Adrenal gland (tissue), 5 donors: ENCODE data around the gene PRKD1.

Experiments used
- CTCF ChIP-seq, 6 experiments: fragments of 450-650 bp in 4 of 6; fragments of 200-600 bp in 2 of 6; sonication (generic) in 1 of 6; IDR thresholded peaks; 1 replicate in 5 of 6; 2 replicates in 1 of 6; pipeline versions ENCODE4 v1.5.1 to v1.8.0; 2016 to 2021; ENCODE audit warnings: antibody characterized with exemption in 6 of 6, mild to moderate bottlenecking in 2 of 6, moderate library complexity in 1 of 6
- POLR2A ChIP-seq, 2 donors: fragments of 450-650 bp; IDR thresholded peaks; one replicate each; pipeline ENCODE4 v1.6.1; 2017; ENCODE audit warnings: antibody characterized with exemption in 2 of 2, mild to moderate bottlenecking in 2 of 2, moderate library complexity in 1 of 2
- donor health status: DM: no; HTN: no; CAD: no.

DNA sequence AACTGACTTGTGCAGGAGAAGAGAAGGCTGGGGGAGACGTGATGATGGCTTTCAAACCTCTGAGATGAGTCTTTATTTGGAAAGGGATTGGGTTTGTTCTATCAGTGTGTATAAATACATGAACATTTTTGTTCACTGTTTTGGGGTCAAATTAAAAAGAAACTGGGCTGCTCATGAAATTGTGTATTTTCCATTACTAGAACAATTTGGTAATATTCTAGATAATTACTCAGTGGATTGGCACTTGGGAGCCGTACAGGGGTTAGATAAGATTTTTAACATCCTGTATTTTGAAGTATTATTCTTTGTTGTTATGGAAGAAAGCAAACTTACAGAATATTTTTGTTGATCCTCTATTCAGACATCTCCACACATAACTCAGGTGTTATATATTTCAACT is 340.6 kb downstream of the PRKD1 start:
- TF ChIP-seq POLR2A (IDR thresholded peaks at IDR 0.05) (no peak), CTCF (IDR thresholded peaks at IDR 0.05) (no peak)
